Inflammatory macrophage (primary cell): ENCODE measurements around the gene PHF14.
"Not testable (repeated sequence)": the region's sequence is repeated elsewhere in the genome, so short reads cannot be mapped to it uniquely, and the experiment has no call there.

Experiments
- DNase-seq, 2 donors: peaks; one replicate each; pipeline ENCODE4 v3.0.0-alpha.2; 2020 to 2022

The PHF14 gene

GRCh38 chr7:10977113-10977512 is 3.4 kb downstream of the PHF14 start:
- DNase-seq = no peak

GRCh38 chr7:10981317-10981716 is 7.6 kb downstream of the PHF14 start:
- no peak for DNase-seq

- DNase-seq = not testable (repeated sequence)
Observed at GRCh38 chr7:10990748-10991147, 17.1 kb downstream of the PHF14 start.

- DNase-seq = not testable (repeated sequence)
Observed at GRCh38 chr7:10995482-10996166, 22.0 kb downstream of the PHF14 start.

GRCh38 chr7:10998996-10999757 is 25.5 kb downstream of the PHF14 start:
- DNase-seq = no peak

GRCh38 chr7:11005202-11005601 is 31.5 kb downstream of the PHF14 start:
- no peak for DNase-seq

GRCh38 chr7:11006291-11006690 is 32.6 kb downstream of the PHF14 start:
- DNase-seq = no peak

- DNase-seq = no peak
Observed at GRCh38 chr7:11009631-11010030, 36.0 kb downstream of the PHF14 start.

- no peak for DNase-seq
Observed at GRCh38 chr7:11021468-11021867, 47.8 kb downstream of the PHF14 start.

GRCh38 chr7:11026452-11027359 is 53.0 kb downstream of the PHF14 start:
- DNase-seq = no peak

GRCh38 chr7:11035661-11036060 is 62.0 kb downstream of the PHF14 start:
- DNase-seq = no peak

GRCh38 chr7:11039974-11040373 is 66.3 kb downstream of the PHF14 start:
- no peak for DNase-seq

GRCh38 chr7:11054033-11054432 is 80.4 kb downstream of the PHF14 start:
- DNase-seq = no peak

GRCh38 chr7:11060893-11061292 is 87.2 kb downstream of the PHF14 start:
- DNase-seq = no peak

GRCh38 chr7:11062110-11062509 is 88.4 kb downstream of the PHF14 start:
- no peak for DNase-seq

- no peak for DNase-seq
Observed at GRCh38 chr7:11069591-11069990, 95.9 kb downstream of the PHF14 start.

GRCh38 chr7:11077816-11078215 is 104.1 kb downstream of the PHF14 start:
- no peak for DNase-seq

- no peak for DNase-seq
Observed at GRCh38 chr7:11078247-11078834, 104.7 kb downstream of the PHF14 start.

GRCh38 chr7:11079907-11080306 is 106.2 kb downstream of the PHF14 start:
- no peak for DNase-seq

GRCh38 chr7:11082121-11082520 is 108.4 kb downstream of the PHF14 start:
- no peak for DNase-seq

GRCh38 chr7:11082552-11083213 is 109.0 kb downstream of the PHF14 start:
- no peak for DNase-seq

GRCh38 chr7:11083214-11083568 is 109.5 kb downstream of the PHF14 start:
- DNase-seq = no peak
